B cell (primary cell): Measurements from ENCODE around the gene STOX2. TPM values are rescaled to one million over a fixed set of nuclear protein-coding genes. Genes with fewer than 3 reads are reported as not detected.

Experiments
- ATAC-seq: fragments of 200-7000 bp; cut with Tn5 transposase; one replicate; pipeline ENCODE4 v1.10.0; 2021; ENCODE audit warnings: low read depth, mild to moderate bottlenecking, moderate number of reproducible peaks, moderate library complexity
- CTCF ChIA-PET: fragments of 350-600 bp; sonication (Branson Sonifier 250); formaldehyde crosslinking; loops from one replicate; lab custom pipeline; 2021; ENCODE audit warnings: antibody characterized with exemption, inconsistent platforms; lab: Charles Lee
- POLR2A ChIA-PET: fragments of 350-600 bp; sonication (Branson Sonifier 250); formaldehyde crosslinking; loops from one replicate; lab custom pipeline; 2021; ENCODE audit warnings: antibody characterized with exemption; lab: Charles Lee
- DNase-seq: peaks from one replicate; pipeline ENCODE4 v3.0.0; 2013
- H2AFZ ChIP-seq: 2 replicates; pipeline ENCODE4 v1.6.1; 2012; ENCODE audit warnings: mild to moderate bottlenecking, low read depth, low read length; ENCODE audit not compliant: insufficient read depth, poor library complexity, severe bottlenecking
- H3K27ac ChIP-seq, 2 donors: 1 replicate in 1 of 2; 2 replicates in 1 of 2; pipeline ENCODE4 v1.5.1; 2012 to 2013; ENCODE audit warnings: low read length in 2 of 2, mild to moderate bottlenecking in 2 of 2, moderate library complexity in 1 of 2
- H3K27me3 ChIP-seq, 4 experiments: fragments of 200-600 bp in 1 of 4; sonication (generic) in 1 of 4; replicated peaks in 1 of 4; 1 replicate in 2 of 4; 2 replicates in 2 of 4; pipeline versions ENCODE4 v1.6.1 to v1.7.0; 2013 to 2016; ENCODE audit warnings: low read length in 3 of 4, mild to moderate bottlenecking in 2 of 4, mixed read lengths in 1 of 4, moderate library complexity in 1 of 4; ENCODE audit not compliant: insufficient read depth in 4 of 4, control insufficient read depth in 3 of 4; ENCODE audit errors: control extremely low read depth in 1 of 4
- H3K36me3 ChIP-seq, 2 experiments: replicated peaks in 1 of 2; 1 replicate in 1 of 2; 2 replicates in 1 of 2; pipeline versions ENCODE4 v1.6.1 to v1.7.1; 2013; ENCODE audit warnings: low read length in 1 of 2; ENCODE audit not compliant: insufficient read depth in 2 of 2, control insufficient read depth in 1 of 2; ENCODE audit errors: control extremely low read depth in 1 of 2, extremely low read depth in 1 of 2
- H3K4me1 ChIP-seq, 2 donors: fragments of 200-600 bp in 1 of 2; sonication (generic) in 1 of 2; 1 replicate in 1 of 2; 2 replicates in 1 of 2; pipeline versions ENCODE4 v1.5.1 to v1.6.1; 2013 to 2017; ENCODE audit warnings: low read length in 2 of 2; ENCODE audit not compliant: control insufficient read depth in 2 of 2, insufficient read depth in 2 of 2
- H3K4me2 ChIP-seq: replicated peaks from 2 replicates; pipeline ENCODE3; 2012; ENCODE audit warnings: mild to moderate bottlenecking, low read depth, low read length; ENCODE audit not compliant: poor library complexity, severe bottlenecking
- H3K4me3 ChIP-seq, 5 experiments: fragments of 200-600 bp in 1 of 5; sonication (generic) in 1 of 5; 1 replicate in 3 of 5; 2 replicates in 2 of 5; pipeline versions ENCODE4 v1.5.1 to v1.7.0; 2011 to 2016; ENCODE audit warnings: low read length in 4 of 5, mild to moderate bottlenecking in 4 of 5, low read depth in 2 of 5, control low read depth in 1 of 5, moderate library complexity in 1 of 5; ENCODE audit not compliant: insufficient read depth in 1 of 5; ENCODE audit errors: control extremely low read depth in 1 of 5, extremely low read depth in 1 of 5
- H3K79me2 ChIP-seq: fragments of 200-600 bp; sonication (generic); one replicate; pipeline ENCODE4 v1.6.0; 2016; ENCODE audit warnings: low read length; ENCODE audit not compliant: control insufficient read depth, insufficient read depth
- H3K9ac ChIP-seq: fragments of 200-600 bp; sonication (generic); 2 replicates; pipeline ENCODE4 v1.6.1; 2017; ENCODE audit warnings: mild to moderate bottlenecking, low read length, moderate library complexity
- H3K9me3 ChIP-seq, 3 donors: one replicate each; pipeline versions ENCODE4 v1.6.1 to v1.7.1; 2013; ENCODE audit warnings: low read length in 2 of 3; ENCODE audit not compliant: control insufficient read depth in 2 of 3, insufficient read depth in 1 of 3; ENCODE audit errors: control extremely low read depth in 1 of 3
- H4K20me1 ChIP-seq: 2 replicates; pipeline ENCODE4 v1.6.0; 2012; ENCODE audit warnings: mild to moderate bottlenecking, low read length; ENCODE audit not compliant: insufficient read depth, control insufficient read depth, poor library complexity, severe bottlenecking
- H3K27ac Mint-ChIP-seq: one replicate; pipeline ENCODE4 v1.8.0; 2021; ENCODE audit warnings: mixed read lengths
- H3K27me3 Mint-ChIP-seq: one replicate; pipeline ENCODE4 v1.8.0; 2021; ENCODE audit warnings: mixed read lengths
- H3K4me1 Mint-ChIP-seq: one replicate; pipeline ENCODE4 v1.8.0; 2021; ENCODE audit warnings: mixed read lengths
- H3K4me3 Mint-ChIP-seq: one replicate; pipeline ENCODE4 v1.8.0; 2021; ENCODE audit warnings: mixed read lengths
- H3K9me3 Mint-ChIP-seq: one replicate; pipeline ENCODE4 v1.8.0; 2022; ENCODE audit warnings: mixed read lengths; ENCODE audit not compliant: insufficient read depth
- EZH2 ChIP-seq: IDR thresholded peaks from 2 replicates; pipeline ENCODE4 v1.6.1; 2012; ENCODE audit warnings: borderline replicate concordance, low read depth, mild to moderate bottlenecking, moderate library complexity, low read length; ENCODE audit not compliant: insufficient read depth, poor library complexity, severe bottlenecking
- WGBS: methylation state at CpG from one replicate; pipeline ENCODE4 v1.1.5; 2013; ENCODE audit warnings: missing lambda C conversion rate; ENCODE audit not compliant: insufficient coverage; 5-methylcytosine and 5-hydroxymethylcytosine counted together
- intact Hi-C: fragments of 100-400 bp; cut with micrococcal nuclease; formaldehyde crosslinking; loops from one replicate; pipeline ENCODE4 v1.10.0; 2022
- polyA plus RNA-seq: library from polyadenylated mRNA; depleted of rRNA; stranded (reverse); fragments of >200 nt; gene quantifications from 2 replicates; pipeline ENCODE4 v1.2.3, GENCODE V29; 2012
- total RNA-seq, 2 donors: library from RNA; stranded (reverse); fragments of 120-200 nt in 1 of 2; gene quantifications; 1 replicate in 1 of 2; 2 replicates in 1 of 2; pipeline versions ENCODE4 v1.2.3 to v1.2.4, GENCODE V29; 2013 to 2022
- TF ChIP-seq, protein P1 (sequence below): fragments of 200-600 bp; IDR thresholded peaks from one replicate; pipeline ENCODE4 v1.8.0; 2022; ENCODE audit warnings: antibody characterized with exemption, mild to moderate bottlenecking

STOX2 gene
- total and polyA plus RNA-seq, 2 donors (not counting 1 experiment from before 2014, with no cell fraction given) = under 0.01 TPM; not detected in 1

DNA sequence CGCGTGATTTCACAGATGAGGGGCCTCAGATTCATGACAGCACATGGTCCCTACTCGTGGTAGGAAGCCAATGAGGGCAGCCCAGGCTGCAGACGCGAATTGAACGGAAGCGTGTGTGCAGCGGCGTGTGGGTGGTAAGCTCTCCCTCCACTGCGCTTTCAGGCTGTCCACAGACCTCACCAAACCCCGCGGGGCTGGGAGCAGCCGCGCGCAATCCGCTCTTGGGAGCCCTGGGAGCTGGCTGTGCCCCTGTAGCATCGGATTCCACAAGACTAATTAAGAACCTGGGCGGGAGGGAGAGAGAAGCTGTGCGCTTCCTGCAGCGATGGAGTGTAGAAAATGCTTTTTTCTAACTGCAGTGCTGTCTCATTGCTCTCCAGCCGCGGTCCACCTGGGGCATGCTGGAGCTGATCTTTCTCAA, 134.9 kb downstream of the STOX2 start:
- Histone ChIP-seq H3K9ac (no peak overlapping the region), H3K27ac (no peak overlapping the region), H3K9me3 (no peaks in the 10 kb centered on the region), H2AFZ (peak overlapping the region; percentile 21), H3K4me1 (no peaks in the 10 kb centered on the region), H3K4me2 (no peak overlapping the region), H3K79me2 (no peaks in the 10 kb centered on the region), H3K4me3 (no peak overlapping the region), H4K20me1 (no peaks in the 10 kb centered on the region), H3K27me3 (peaks cover 0 to 3% (median 0%) of the 10 kb centered on the region in 4 experiments), H3K36me3 (no peaks in the 10 kb centered on the region)
- TF ChIP-seq, protein P1, sequence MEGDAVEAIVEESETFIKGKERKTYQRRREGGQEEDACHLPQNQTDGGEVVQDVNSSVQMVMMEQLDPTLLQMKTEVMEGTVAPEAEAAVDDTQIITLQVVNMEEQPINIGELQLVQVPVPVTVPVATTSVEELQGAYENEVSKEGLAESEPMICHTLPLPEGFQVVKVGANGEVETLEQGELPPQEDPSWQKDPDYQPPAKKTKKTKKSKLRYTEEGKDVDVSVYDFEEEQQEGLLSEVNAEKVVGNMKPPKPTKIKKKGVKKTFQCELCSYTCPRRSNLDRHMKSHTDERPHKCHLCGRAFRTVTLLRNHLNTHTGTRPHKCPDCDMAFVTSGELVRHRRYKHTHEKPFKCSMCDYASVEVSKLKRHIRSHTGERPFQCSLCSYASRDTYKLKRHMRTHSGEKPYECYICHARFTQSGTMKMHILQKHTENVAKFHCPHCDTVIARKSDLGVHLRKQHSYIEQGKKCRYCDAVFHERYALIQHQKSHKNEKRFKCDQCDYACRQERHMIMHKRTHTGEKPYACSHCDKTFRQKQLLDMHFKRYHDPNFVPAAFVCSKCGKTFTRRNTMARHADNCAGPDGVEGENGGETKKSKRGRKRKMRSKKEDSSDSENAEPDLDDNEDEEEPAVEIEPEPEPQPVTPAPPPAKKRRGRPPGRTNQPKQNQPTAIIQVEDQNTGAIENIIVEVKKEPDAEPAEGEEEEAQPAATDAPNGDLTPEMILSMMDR = no peak
- TF ChIP-seq EZH2 = no peak
- no peak for ATAC-seq
- ChIA-PET CTCF (no interaction called here), POLR2A (no interaction called here)
- Mint-ChIP-seq H3K27me3 (peaks cover 35% of the 10 kb centered on the region), H3K27ac (no peak overlapping the region), H3K9me3 (no peaks in the 10 kb centered on the region), H3K4me3 (no peak overlapping the region), H3K4me1 (peaks cover 4% of the 10 kb centered on the region)
- intact Hi-C loops = no loop called here
- 15% methylated on average over 19 of the region's 22 CpGs for WGBS
- no peak for DNase-seq

DNA sequence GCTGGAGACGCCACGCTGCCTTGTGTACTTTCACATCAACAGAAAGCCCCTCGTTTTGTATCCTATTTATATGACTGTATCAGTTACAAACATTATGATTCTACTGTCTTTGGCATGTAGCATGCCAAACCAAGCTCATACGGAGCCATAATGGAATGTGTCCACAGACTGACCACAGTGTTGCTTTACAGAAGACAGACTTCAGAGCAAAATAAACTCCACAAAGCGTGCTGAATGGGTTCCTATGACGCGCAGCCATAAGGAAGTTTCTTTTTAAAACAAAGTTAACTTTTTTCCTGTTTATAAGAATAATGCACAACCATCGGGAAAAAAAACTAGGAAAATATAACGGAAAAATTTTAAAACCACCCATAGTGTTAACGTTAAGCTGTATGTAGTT, 136.0 kb downstream of the STOX2 start:
- H3K4me3 ChIP-seq = no peak overlapping the region
- ATAC-seq = no peak
- peaks cover 0 to 3% (median 0%) of the 10 kb centered on the region in 4 experiments for H3K27me3 ChIP-seq
- H3K27ac Mint-ChIP-seq = no peak overlapping the region
- no peak overlapping the region for H3K4me3 Mint-ChIP-seq
- H3K9ac ChIP-seq = no peak overlapping the region
- WGBS = 100% methylated on average over 1 of the region's 10 CpGs
- H3K4me1 Mint-ChIP-seq = peaks cover 4% of the 10 kb centered on the region
- no peaks in the 10 kb centered on the region for H3K4me1 ChIP-seq
- H3K27ac ChIP-seq = no peak overlapping the region
- H3K79me2 ChIP-seq = no peaks in the 10 kb centered on the region
- no peak for DNase-seq
- no peaks in the 10 kb centered on the region for H3K36me3 ChIP-seq
- H4K20me1 ChIP-seq = no peaks in the 10 kb centered on the region
- intact Hi-C loops = no loop called here
- TF ChIP-seq, protein P1 = no peak
- TF ChIP-seq EZH2 = no peak
- CTCF ChIA-PET = no interaction called here
- no peaks in the 10 kb centered on the region for H3K9me3 Mint-ChIP-seq
- H2AFZ ChIP-seq = no peak overlapping the region
- POLR2A ChIA-PET = no interaction called here
- H3K27me3 Mint-ChIP-seq = peaks cover 31% of the 10 kb centered on the region
- H3K4me2 ChIP-seq = no peak overlapping the region
- peaks cover 0 to 3% (median 2%) of the 10 kb centered on the region in 3 donors for H3K9me3 ChIP-seq
